ENCODE measurements around the gene PCMT1.
A peak's percentile ranks its signal among the peaks of the same experiment; 100 is the strongest.
"Not testable (repeated sequence)": the region's sequence is repeated elsewhere in the genome, so short reads cannot be mapped to it uniquely, and the experiment has no call there.

PCMT1 gene

DNA sequence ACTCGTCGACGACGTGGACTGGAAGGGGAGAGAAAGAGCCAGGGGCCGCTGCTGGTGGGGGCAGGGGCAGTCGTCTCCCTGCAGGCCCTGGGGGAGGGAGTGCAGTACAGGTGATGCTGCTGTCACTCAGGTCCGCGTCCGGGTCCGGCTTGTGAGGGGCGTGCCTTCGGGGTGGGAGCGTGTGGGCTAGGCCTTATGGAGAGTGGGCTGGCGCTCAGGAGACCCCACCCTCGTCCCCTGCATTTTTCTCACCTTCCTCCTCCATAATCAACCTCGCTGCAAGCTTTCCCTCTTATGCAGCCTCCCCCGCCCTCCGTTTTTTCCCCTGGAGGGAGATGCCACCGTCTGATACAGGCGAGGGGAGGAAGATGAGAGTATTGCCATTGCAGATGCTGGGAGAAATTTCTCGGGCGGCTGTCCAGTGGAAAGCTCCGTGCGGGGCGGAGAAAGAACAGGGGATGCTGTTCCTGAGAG, 632 bp downstream of the PCMT1 start:
- DNase-seq (ENCODE audit: low read depth in 3 of 3) = peak; percentile 14 to 18 (median 17)

GRCh38 chr6:149751239-149751638, 1.7 kb downstream of the PCMT1 start:
- DNase-seq (ENCODE audit: low read depth in 3 of 3) = no peak

DNA sequence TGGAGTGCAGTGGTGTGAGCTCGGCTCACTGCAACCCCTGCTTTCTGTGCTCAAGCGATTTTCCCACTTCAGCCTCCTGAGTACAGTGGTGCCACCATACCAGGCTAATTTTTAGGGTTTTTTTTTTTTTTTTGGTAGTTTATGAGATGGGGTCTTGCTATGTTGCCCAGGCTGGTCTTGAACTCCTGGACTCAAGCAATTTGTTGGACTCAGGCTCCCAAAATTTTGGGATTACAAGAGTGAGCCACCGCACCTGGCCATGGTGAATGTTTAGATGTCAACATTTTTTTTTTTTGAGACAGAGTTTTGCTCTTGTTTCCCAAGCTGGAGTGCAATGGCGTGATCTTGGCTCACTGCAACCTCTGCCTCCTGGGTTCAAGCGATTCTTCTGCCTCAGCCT, 2.4 kb downstream of the PCMT1 start:
- DNase-seq (ENCODE audit: low read depth in 3 of 3) = not testable (repeated sequence)

GRCh38 chr6:149752600-149753373, 3.2 kb downstream of the PCMT1 start:
- no peak for DNase-seq (ENCODE audit: low read depth in 3 of 3)

GRCh38 chr6:149753374-149753637, 3.8 kb downstream of the PCMT1 start:
- DNase-seq (ENCODE audit: low read depth in 3 of 3) = not testable (repeated sequence)

DNA sequence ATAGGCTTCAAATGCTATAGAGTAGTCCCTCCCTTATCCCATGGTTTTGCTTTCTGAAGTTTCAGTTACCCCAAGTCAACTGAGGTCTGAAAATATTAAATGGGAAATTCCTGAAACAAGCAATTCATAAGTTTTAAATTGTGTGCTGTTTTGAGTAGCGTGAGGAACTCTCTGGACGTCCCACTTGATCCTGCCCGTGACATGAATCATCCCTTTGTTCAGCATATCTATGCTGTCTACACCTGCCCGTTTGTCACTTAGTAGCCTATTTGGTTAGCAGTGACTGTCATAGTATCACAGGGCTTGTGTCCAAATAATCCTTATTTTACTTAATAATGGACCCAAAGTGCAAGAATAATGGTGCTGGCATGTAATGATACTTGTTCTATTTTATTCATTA, 5.0 kb downstream of the PCMT1 start:
- no peak for DNase-seq (ENCODE audit: low read depth in 3 of 3)

GRCh38 chr6:149755300-149756260, 6.0 kb downstream of the PCMT1 start:
- DNase-seq (ENCODE audit: low read depth in 3 of 3) = no peak

DNA sequence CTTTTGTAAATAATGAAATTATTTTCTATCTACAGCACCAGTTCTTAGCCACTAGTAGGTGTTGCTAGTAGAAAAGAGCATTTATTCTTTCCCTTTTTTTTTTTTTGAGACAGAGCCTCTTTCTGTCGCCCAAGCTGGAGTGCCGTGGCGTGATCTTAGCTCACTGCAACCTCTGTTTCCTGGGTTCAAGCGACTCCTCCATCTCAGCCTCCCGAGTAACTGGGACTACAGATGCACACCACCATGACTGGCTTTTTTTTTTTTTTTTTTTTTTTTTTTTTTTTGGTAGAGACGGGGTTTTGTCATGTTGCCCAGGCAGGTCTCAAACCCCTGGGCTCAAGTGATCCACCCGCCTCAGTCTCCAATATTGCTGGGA, 6.7 kb downstream of the PCMT1 start:
- DNase-seq (ENCODE audit: low read depth in 3 of 3) = no peak

DNA sequence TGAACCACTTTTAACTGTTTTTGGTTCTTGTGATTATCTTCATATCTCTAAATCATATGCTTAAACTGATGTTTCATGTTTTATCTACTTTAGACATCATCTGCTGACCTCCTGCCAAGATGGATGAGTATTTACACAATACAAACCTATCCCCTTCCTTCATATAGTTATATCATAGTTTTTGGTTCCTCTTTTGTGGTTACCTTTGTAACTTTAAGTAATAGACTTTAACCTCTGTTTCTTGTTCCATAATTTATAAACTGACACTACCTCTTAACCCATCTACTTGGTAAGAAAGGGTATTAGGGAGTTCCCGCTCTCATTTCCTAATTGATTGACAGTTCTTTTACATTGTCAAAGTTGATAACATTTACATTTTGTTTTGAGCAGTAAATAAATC, 11.9 kb downstream of the PCMT1 start:
- DNase-seq (ENCODE audit: low read depth in 3 of 3) = no peak

DNA sequence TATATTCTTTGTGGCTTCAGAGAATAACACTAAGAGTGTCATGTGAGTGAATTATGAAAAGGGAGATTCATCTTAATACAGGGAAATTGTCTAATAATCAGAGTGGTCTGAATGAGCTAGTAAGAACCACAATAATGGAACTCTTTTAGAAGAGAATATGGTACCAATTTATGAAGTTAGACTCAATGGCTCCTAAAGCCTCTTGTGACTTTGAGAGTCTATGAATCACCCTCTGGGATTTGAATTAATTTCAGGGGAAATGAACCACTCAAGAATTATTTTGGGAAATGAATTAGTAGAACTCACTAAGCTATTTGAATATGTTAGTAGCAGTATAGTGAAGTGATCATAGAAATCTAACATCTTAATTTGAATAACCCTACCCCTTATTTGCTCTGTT, 14.3 kb downstream of the PCMT1 start:
- no peak for DNase-seq (ENCODE audit: low read depth in 3 of 3)

- no peak for DNase-seq (ENCODE audit: low read depth in 3 of 3)
Measured at GRCh38 chr6:149766156-149766769, 16.7 kb downstream of the PCMT1 start.

DNA sequence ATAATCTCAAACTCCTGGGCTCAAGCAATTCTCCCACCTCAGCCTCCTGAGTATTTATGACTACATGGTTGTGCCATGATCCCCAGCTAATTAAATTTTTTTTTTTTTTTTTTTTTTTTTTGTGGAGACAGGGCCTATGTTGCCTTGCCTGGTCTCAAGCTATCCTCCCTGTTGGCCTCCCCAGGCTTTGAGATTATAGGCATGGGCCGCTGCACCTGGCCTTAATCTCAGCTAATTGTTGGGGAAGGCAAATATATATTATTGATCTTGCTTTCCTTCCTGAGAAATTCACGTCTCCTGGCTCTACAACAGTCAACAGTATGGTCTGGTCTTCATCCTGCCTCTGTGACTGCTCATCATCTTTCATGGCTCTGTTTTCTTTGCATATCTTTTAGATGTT, 20.1 kb downstream of the PCMT1 start:
- no peak for DNase-seq (ENCODE audit: low read depth in 3 of 3)

DNA sequence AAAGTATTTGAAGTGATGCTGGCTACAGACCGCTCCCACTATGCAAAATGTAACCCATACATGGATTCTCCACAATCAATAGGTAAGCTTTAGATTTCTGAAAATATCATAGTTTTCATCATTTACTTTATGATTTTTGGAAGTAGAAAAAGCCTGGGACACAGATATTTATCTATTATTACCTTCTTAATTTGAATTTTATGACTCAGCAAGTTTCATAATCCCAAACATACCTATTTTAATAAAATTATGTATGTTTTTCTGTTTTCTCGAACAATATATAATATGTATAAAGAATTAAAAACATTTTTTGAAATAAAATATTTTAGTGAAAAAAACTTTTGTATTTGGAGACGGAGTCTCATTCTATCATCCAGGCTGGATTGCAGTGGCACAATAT, 21.6 kb downstream of the PCMT1 start:
- DNase-seq (ENCODE audit: low read depth in 3 of 3) = no peak

- DNase-seq (ENCODE audit: low read depth in 3 of 3) = no peak
Measured at GRCh38 chr6:149771925-149772324, 22.4 kb downstream of the PCMT1 start.

GRCh38 chr6:149777624-149778023, 28.1 kb downstream of the PCMT1 start:
- no peak for DNase-seq (ENCODE audit: low read depth in 3 of 3)

DNA sequence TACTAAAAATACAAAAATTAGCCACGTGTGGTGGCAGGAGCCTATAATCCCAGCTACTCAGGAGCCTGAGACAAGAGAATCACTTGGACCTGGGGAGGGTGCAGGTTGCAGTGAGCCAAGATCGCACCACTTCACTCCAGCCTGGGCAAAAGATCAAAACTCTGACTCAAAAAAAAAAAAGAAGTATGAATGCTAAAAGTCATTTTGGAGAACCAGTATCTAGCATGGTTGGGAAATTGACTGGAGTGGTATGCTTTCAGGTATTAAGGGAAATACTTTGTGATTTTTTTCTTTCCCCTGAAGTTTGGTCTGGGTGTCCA, 30.1 kb downstream of the PCMT1 start:
- DNase-seq (ENCODE audit: low read depth in 3 of 3) = no peak

GRCh38 chr6:149781715-149782114, 32.2 kb downstream of the PCMT1 start:
- no peak for DNase-seq (ENCODE audit: low read depth in 3 of 3)

DNA sequence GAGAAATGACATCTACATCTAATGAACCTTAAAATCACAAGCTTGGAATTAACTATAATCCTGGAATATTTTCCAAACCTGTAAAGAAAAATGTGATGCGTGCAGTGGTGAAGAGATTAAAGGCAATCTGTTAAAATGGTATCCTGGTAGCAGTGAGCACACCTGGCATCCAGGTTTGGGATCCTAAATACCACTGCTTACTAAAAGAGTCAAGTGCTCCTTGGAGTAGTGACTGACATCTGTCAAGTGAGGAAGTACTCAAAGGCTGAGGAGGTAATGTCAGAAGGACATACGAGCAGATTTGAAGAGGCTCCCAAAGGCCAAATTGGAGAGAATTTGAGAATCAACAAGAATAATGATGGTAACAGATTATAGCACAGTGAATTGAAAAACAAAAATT, 32.8 kb downstream of the PCMT1 start:
- no peak for DNase-seq (ENCODE audit: low read depth in 3 of 3)

GRCh38 chr6:149783551-149783950, 34.0 kb downstream of the PCMT1 start:
- DNase-seq (ENCODE audit: low read depth in 3 of 3) = no peak

GRCh38 chr6:149806127-149806526, 56.6 kb downstream of the PCMT1 start:
- no peak for DNase-seq (ENCODE audit: low read depth in 3 of 3)

DNA sequence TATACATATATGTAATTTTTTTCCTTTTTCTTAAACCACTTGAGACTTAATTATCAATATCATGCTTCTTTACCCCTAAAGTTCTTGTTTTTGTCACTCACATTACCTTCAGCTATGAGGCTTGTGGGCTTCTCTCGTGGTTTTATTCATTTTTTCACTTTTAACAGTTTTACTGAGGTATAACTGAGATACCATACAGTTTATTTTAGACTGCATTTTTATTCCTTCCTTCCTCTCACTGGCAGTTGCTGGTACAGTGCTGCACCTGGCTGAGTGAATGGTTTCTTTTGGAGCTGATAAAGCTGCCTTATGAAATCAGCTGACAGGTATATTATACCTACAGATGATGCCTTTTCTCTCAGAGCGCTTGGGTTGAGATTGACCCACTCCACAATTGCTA, 60.3 kb downstream of the PCMT1 start:
- DNase-seq (ENCODE audit: low read depth in 3 of 3) = no peak

GRCh38 chr6:149813351-149813750, 63.8 kb downstream of the PCMT1 start:
- no peak for DNase-seq (ENCODE audit: low read depth in 3 of 3)

DNA sequence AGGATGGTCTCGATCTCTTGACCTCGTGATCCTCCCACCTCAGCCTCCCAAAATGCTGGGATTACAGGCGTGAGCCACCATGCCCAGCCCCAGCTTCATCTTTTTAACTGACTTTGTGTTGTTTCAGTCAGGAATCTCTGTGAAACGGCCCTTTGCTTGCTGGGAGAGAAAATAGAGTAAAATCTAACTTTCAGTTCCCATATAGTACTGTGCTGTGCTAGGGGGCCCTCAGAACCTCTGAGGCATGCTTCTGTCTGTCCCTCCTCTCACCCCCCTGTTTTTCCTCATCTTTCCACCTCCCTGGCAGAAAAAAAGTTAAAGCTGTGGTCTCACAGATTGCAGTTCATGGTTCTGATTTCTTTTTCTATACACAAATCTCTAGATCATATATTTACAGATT, 66.2 kb downstream of the PCMT1 start:
- DNase-seq (ENCODE audit: low read depth in 3 of 3) = no peak
